Measurements from ENCODE around the gene MALRD1.

Gene MALRD1

DNA sequence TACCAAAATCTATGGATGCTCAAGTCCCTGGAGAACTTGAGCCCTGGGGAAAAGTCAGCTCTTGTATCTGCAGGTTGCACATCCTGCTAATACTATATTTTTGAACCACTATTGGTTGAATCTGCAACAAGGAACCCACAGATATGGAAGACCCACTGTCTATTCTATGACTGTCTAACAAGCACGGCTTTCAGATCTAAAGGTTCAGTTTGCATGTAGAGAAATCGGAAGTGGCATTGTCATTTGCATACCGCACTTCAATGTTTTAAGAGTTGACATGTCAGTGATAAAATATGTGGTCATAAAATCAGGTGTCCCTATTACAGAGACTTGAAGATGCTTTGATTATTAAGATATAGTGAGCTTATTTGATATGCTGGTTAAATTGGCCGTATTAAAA, 95.6 kb downstream of the MALRD1 start:
- Histone ChIP-seq H3K9ac (ENCODE audit: low read depth, low read length) (no peak overlapping the region), H3K36me3 (ENCODE audit: insufficient read depth, low read length) (no peaks in the 10 kb centered on the region), H3K9me3 (ENCODE audit: control insufficient read depth, insufficient read depth, low read length) (no peaks in the 10 kb centered on the region), H3K4me1 (ENCODE audit: insufficient read depth, low read length) (no peaks in the 10 kb centered on the region)

DNA sequence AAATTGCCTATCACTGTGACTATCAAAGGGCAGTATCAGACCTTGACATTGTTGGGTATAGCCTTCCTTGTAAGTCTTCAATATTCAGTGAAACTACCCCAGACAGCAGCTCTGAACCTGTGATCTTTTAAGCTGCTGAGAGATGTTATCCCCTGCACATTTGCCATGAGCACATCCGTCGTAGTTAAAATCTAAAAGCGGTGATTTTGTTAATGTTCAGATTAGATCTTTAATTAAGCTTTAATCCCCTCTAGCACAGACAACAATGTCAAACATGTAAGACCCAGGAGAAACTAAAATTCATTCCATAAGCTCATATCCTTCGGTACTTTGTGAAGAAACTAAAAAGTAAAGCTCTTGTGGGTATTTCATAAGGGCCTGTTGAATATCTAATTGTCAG, 105.8 kb downstream of the MALRD1 start:
- Histone ChIP-seq H3K36me3 (ENCODE audit: insufficient read depth, low read length) (no peaks in the 10 kb centered on the region), H3K9ac (ENCODE audit: low read depth, low read length) (no peak overlapping the region), H3K9me3 (ENCODE audit: control insufficient read depth, insufficient read depth, low read length) (no peaks in the 10 kb centered on the region), H3K4me1 (ENCODE audit: insufficient read depth, low read length) (no peaks in the 10 kb centered on the region)

DNA sequence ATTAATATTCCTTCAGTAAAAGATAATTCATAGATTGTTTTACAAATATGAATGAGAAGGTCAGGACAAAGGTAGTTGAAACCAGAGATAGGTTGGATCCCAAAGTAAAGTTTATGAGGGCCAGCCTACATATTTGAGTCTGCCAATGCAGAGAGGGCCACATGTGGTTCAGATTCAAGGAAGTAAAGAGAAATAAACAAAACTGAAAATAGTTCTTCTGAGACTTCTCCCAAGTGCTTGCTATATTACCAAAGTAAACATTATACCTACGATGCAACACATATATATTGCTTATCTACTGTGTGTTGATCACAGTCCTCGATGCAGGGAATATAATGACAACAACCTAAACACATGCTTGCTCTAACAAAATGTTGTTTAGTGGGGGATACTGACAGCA, 109.8 kb downstream of the MALRD1 start:
- Histone ChIP-seq H3K4me1 (ENCODE audit: insufficient read depth, low read length) (no peaks in the 10 kb centered on the region), H3K36me3 (ENCODE audit: insufficient read depth, low read length) (no peaks in the 10 kb centered on the region), H3K9me3 (ENCODE audit: control insufficient read depth, insufficient read depth, low read length) (no peaks in the 10 kb centered on the region), H3K9ac (ENCODE audit: low read depth, low read length) (no peak overlapping the region)

- H3K36me3 ChIP-seq (ENCODE audit: insufficient read depth, low read length) = no peaks in the 10 kb centered on the region
- no peak overlapping the region for H3K9ac ChIP-seq (ENCODE audit: low read depth, low read length)
- H3K9me3 ChIP-seq (ENCODE audit: control insufficient read depth, insufficient read depth, low read length) = no peaks in the 10 kb centered on the region
- H3K4me1 ChIP-seq (ENCODE audit: insufficient read depth, low read length) = no peaks in the 10 kb centered on the region
Observed at GRCh38 chr10:19158870-19159269, 110.3 kb downstream of the MALRD1 start.

GRCh38 chr10:19164461-19164860, 115.9 kb downstream of the MALRD1 start:
- H3K4me1 ChIP-seq (ENCODE audit: insufficient read depth, low read length) = no peaks in the 10 kb centered on the region
- no peak overlapping the region for H3K9ac ChIP-seq (ENCODE audit: low read depth, low read length)
- H3K36me3 ChIP-seq (ENCODE audit: insufficient read depth, low read length) = no peaks in the 10 kb centered on the region
- no peaks in the 10 kb centered on the region for H3K9me3 ChIP-seq (ENCODE audit: control insufficient read depth, insufficient read depth, low read length)

DNA sequence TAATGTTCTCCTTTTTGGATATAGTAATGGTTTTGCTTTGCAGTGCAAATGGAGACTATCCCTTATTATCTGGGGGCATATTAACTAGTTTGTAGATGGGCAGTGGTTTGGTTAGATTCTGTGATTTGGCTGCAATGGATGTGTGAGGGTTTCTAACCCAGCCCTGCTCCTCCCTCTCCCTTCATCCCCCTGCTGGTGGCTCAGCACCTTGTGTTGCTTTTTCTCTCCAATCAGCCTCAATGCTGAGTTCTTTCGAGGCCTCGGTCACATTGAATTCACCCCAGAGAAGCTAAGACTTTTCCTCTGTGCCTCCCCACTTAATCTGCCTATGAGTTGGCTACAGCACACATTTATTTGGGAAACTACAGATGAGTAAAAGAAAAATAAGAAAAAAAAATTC, 120.0 kb downstream of the MALRD1 start:
- H3K9me3 ChIP-seq (ENCODE audit: control insufficient read depth, insufficient read depth, low read length) = no peaks in the 10 kb centered on the region
- no peaks in the 10 kb centered on the region for H3K4me1 ChIP-seq (ENCODE audit: insufficient read depth, low read length)
- no peak overlapping the region for H3K9ac ChIP-seq (ENCODE audit: low read depth, low read length)
- H3K36me3 ChIP-seq (ENCODE audit: insufficient read depth, low read length) = no peaks in the 10 kb centered on the region

- Histone ChIP-seq H3K9ac (ENCODE audit: low read depth, low read length) (no peak overlapping the region), H3K36me3 (ENCODE audit: insufficient read depth, low read length) (no peaks in the 10 kb centered on the region), H3K9me3 (ENCODE audit: control insufficient read depth, insufficient read depth, low read length) (no peaks in the 10 kb centered on the region)
Observed at GRCh38 chr10:19169041-19169440, 120.4 kb downstream of the MALRD1 start.

DNA sequence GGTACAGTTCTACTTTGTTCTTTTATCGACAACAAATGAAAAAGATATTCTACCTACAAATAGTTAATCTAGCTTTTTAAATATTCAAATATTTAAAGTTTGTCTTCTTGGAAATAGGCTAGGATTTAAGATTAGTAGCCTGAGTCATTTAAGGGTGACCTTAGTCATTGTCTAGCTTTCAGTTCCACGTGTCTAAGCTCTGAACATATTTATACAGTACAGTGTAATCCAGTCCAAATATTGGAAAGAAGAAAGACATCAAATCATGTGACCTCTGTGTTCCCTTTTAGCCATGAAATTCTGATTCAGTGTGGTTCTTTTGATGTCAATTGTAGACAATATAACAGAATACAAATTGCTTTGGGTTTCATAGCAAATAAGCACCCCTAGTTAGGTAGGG, 121.1 kb downstream of the MALRD1 start:
- H3K9ac ChIP-seq (ENCODE audit: low read depth, low read length) = no peak overlapping the region
- H3K36me3 ChIP-seq (ENCODE audit: insufficient read depth, low read length) = no peaks in the 10 kb centered on the region
- H3K4me1 ChIP-seq (ENCODE audit: insufficient read depth, low read length) = no peaks in the 10 kb centered on the region
- H3K9me3 ChIP-seq (ENCODE audit: control insufficient read depth, insufficient read depth, low read length) = no peaks in the 10 kb centered on the region

More at GRCh38 chr10:19169041-19169440, 120.4 kb downstream of the MALRD1 start:
- no peaks in the 10 kb centered on the region for H3K4me1 ChIP-seq (ENCODE audit: insufficient read depth, low read length)

- Histone ChIP-seq H3K9ac (ENCODE audit: low read depth, low read length) (no peak overlapping the region), H3K4me1 (ENCODE audit: insufficient read depth, low read length) (no peaks in the 10 kb centered on the region), H3K36me3 (ENCODE audit: insufficient read depth, low read length) (no peaks in the 10 kb centered on the region), H3K9me3 (ENCODE audit: control insufficient read depth, insufficient read depth, low read length) (no peaks in the 10 kb centered on the region)
Observed at GRCh38 chr10:19178675-19179074, 130.1 kb downstream of the MALRD1 start.

GRCh38 chr10:19184891-19185290, 136.3 kb downstream of the MALRD1 start:
- H3K4me1 ChIP-seq (ENCODE audit: insufficient read depth, low read length) = no peaks in the 10 kb centered on the region
- no peaks in the 10 kb centered on the region for H3K36me3 ChIP-seq (ENCODE audit: insufficient read depth, low read length)
- H3K9ac ChIP-seq (ENCODE audit: low read depth, low read length) = no peak overlapping the region
- no peaks in the 10 kb centered on the region for H3K9me3 ChIP-seq (ENCODE audit: control insufficient read depth, insufficient read depth, low read length)

DNA sequence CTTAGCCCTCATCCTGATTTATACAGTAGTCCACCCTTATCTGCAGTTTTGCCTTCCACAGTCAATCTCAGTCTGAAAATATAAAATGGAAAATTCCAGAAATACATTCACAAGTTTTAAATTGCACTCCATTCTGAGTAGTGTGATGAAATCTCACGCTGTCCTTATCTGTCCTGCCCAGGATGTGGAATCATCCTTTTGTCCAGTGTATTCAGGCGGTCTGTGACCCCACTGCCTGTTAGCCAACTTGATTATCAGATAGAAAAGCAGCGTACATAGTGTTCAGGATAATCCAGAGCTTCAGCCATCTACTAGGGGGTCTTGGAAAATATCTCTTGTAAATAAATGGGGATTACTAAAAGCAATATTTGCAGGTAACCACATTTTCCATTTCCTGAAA, 146.3 kb downstream of the MALRD1 start:
- no peaks in the 10 kb centered on the region; the same call in 1 of the 2 replicates for H3K9me3 ChIP-seq (ENCODE audit: control insufficient read depth, insufficient read depth, low read length)
- 0 out of 2 replicates have a peak, but pooled peaks cover 3% of the 10 kb centered on the region for H3K4me1 ChIP-seq (ENCODE audit: insufficient read depth, low read length)
- no peaks in the 10 kb centered on the region for H3K36me3 ChIP-seq (ENCODE audit: insufficient read depth, low read length)
- no peak overlapping the region for H3K9ac ChIP-seq (ENCODE audit: low read depth, low read length)

GRCh38 chr10:19195698-19196097, 147.1 kb downstream of the MALRD1 start:
- no peaks in the 10 kb centered on the region for H3K9me3 ChIP-seq (ENCODE audit: control insufficient read depth, insufficient read depth, low read length)
- H3K4me1 ChIP-seq (ENCODE audit: insufficient read depth, low read length) = 0 out of 2 replicates have a peak, but pooled peaks cover 3% of the 10 kb centered on the region
- H3K36me3 ChIP-seq (ENCODE audit: insufficient read depth, low read length) = no peaks in the 10 kb centered on the region
- no peak overlapping the region for H3K9ac ChIP-seq (ENCODE audit: low read depth, low read length)

DNA sequence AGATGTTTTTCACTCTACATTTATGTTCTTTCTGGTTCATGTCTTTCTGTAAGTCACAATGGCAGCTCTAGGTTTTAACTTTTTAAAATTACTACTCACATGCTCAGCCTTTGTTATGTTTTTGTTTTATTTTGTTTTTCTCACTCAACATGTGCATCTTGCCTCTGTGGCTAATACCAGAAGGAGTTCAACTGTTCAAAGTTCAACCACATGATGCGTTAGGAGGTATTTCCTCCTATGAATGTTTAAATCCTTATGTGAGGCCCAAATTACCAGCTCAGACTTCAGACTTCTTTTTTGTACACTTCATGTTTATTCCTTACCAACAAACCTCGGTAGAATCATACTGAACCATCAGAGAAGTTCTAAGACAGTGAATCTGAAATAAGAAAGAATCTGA, 151.6 kb downstream of the MALRD1 start:
- Histone ChIP-seq H3K36me3 (ENCODE audit: insufficient read depth, low read length) (no peaks in the 10 kb centered on the region), H3K9me3 (ENCODE audit: control insufficient read depth, insufficient read depth, low read length) (no peaks in the 10 kb centered on the region), H3K9ac (ENCODE audit: low read depth, low read length) (no peak overlapping the region), H3K4me1 (ENCODE audit: insufficient read depth, low read length) (0 out of 2 replicates have a peak, but pooled peaks cover 3% of the 10 kb centered on the region)

- H3K9me3 ChIP-seq (ENCODE audit: control insufficient read depth, insufficient read depth, low read length) = no peaks in the 10 kb centered on the region
- no peaks in the 10 kb centered on the region for H3K36me3 ChIP-seq (ENCODE audit: insufficient read depth, low read length)
- no peaks in the 10 kb centered on the region for H3K4me1 ChIP-seq (ENCODE audit: insufficient read depth, low read length)
- no peak overlapping the region for H3K9ac ChIP-seq (ENCODE audit: low read depth, low read length)
Observed at GRCh38 chr10:19204246-19204917, 155.8 kb downstream of the MALRD1 start.

DNA sequence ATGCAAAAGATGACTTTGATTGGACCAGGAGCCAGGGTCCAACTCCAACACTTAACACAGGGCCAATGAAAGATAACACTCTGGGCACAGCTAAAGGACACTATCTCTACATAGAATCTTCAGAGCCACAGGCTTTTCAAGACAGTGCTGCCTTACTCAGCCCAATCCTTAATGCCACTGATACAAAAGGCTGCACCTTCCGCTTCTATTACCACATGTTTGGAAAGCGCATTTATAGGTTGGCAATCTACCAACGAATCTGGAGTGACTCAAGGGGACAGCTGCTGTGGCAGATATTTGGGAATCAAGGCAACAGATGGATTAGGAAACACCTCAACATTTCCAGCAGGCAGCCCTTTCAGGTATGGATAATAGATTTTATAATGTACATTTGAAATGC, 160.7 kb downstream of the MALRD1 start:
- Histone ChIP-seq H3K9me3 (ENCODE audit: control insufficient read depth, insufficient read depth, low read length) (no peaks in the 10 kb centered on the region), H3K36me3 (ENCODE audit: insufficient read depth, low read length) (no peaks in the 10 kb centered on the region), H3K4me1 (ENCODE audit: insufficient read depth, low read length) (no peaks in the 10 kb centered on the region), H3K9ac (ENCODE audit: low read depth, low read length) (no peak overlapping the region)

Data from ES-I3 (cell line).